Activated T-cell treated with anti-CD3 and anti-CD28 coated beads for 1 hour (primary cell): ENCODE results near the gene PBX1.

Experiments
- DNase-seq: peaks from one replicate; pipeline ENCODE4 v3.0.0-alpha.2; 2020; ENCODE audit warnings: low read depth

PBX1 gene

GRCh38 chr1:164725401-164725800 lies 166.4 kb downstream of the PBX1 start:
- DNase-seq: no peak

GRCh38 chr1:164726235-164726634 lies 167.3 kb downstream of the PBX1 start:
- DNase-seq: no peak

GRCh38 chr1:164728719-164729118 lies 169.7 kb downstream of the PBX1 start:
- no peak for DNase-seq

- no peak for DNase-seq
Measured at GRCh38 chr1:164731161-164731876, 172.3 kb downstream of the PBX1 start.

- no peak for DNase-seq
Measured at GRCh38 chr1:164733070-164733469, 174.1 kb downstream of the PBX1 start.

GRCh38 chr1:164733734-164734133 lies 174.8 kb downstream of the PBX1 start:
- no peak for DNase-seq

- no peak for DNase-seq
Measured at GRCh38 chr1:164735315-164736052, 176.5 kb downstream of the PBX1 start.

- DNase-seq: no peak
Measured at GRCh38 chr1:164736137-164736536, 177.2 kb downstream of the PBX1 start.

GRCh38 chr1:164739189-164739588 lies 180.2 kb downstream of the PBX1 start:
- no peak for DNase-seq

- DNase-seq: no peak
Measured at GRCh38 chr1:164740000-164740526, 181.1 kb downstream of the PBX1 start.

- no peak for DNase-seq
Measured at GRCh38 chr1:164742745-164743144, 183.8 kb downstream of the PBX1 start.

GRCh38 chr1:164743976-164744375 lies 185.0 kb downstream of the PBX1 start:
- DNase-seq: no peak

GRCh38 chr1:164745736-164746135 lies 186.8 kb downstream of the PBX1 start:
- no peak for DNase-seq

GRCh38 chr1:164746632-164747031 lies 187.6 kb downstream of the PBX1 start:
- DNase-seq: no peak

GRCh38 chr1:164748253-164748899 lies 189.4 kb downstream of the PBX1 start:
- no peak for DNase-seq

GRCh38 chr1:164753521-164754077 lies 194.6 kb downstream of the PBX1 start:
- DNase-seq: no peak

GRCh38 chr1:164754088-164754600 lies 195.2 kb downstream of the PBX1 start:
- DNase-seq: no peak

- no peak for DNase-seq
Measured at GRCh38 chr1:164755690-164756089, 196.7 kb downstream of the PBX1 start.

GRCh38 chr1:164756741-164757140 lies 197.8 kb downstream of the PBX1 start:
- no peak for DNase-seq

GRCh38 chr1:164757625-164758024 lies 198.6 kb downstream of the PBX1 start:
- no peak for DNase-seq

- no peak for DNase-seq
Measured at GRCh38 chr1:164759144-164759920, 200.3 kb downstream of the PBX1 start.
